DND-41 (cell line): ENCODE data around the gene ZFP64.

Experiments
- CTCF ChIP-seq: IDR thresholded peaks from 2 replicates; pipeline ENCODE4 v1.5.1; 2012; ENCODE audit warnings: borderline replicate concordance, low read length, moderate library complexity, mild to moderate bottlenecking; ENCODE audit not compliant: poor library complexity, severe bottlenecking; ENCODE audit errors: extremely low read depth
- EZH2 ChIP-seq: IDR thresholded peaks from 3 replicates; pipeline ENCODE4 v1.6.1; 2012; ENCODE audit warnings: borderline replicate concordance, low read depth, mild to moderate bottlenecking, moderate library complexity, low read length, inconsistent platforms; ENCODE audit not compliant: severe bottlenecking

DNA sequence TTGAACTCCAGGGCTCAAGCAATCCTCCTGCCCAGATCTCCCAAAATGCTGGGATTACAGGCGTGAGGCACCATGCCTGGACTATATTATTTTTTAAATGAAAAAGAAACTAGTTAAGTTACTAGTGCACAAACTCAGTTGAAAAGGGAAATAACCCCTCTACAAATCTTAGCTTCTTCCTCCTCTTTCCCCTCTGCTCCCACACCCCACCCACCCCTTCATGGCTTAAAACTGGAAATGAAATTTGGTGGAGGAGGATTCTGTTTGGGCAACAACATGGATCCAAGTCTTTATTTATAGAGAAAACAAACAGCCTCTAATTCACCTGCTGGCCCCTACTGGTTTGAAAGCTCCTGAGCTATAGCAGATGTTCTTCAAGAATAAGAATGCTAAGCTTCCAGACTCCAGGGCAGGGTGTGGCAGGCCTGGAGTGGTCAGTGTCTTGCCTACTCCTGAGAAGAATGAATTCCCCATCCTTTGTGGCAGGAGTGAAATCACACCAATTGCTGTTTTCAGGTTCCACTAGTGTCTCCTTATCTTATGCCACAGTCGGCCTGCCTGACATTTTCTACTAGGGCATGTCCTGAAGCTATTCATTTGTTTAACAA lies 73.5 kb downstream of the ZFP64 start:
- TF ChIP-seq CTCF (no peak), EZH2 (no peak)
